Spinal cord (tissue), 10 donors: ENCODE results near the gene GPR55. TPM values are rescaled to one million over a fixed set of nuclear protein-coding genes. Genes with fewer than 3 reads are reported as not detected.

Experiments used
- DNase-seq, 6 donors: peaks; one replicate each; pipeline versions ENCODE4 v3.0.0 to v3.0.0-alpha.2; 2013 to 2015; ENCODE audit warnings: low spot score in 6 of 6, low read depth in 4 of 6
- H3K27ac ChIP-seq: one replicate; pipeline ENCODE4 v1.5.1; 2013; ENCODE audit warnings: low read depth, low read length, control low read depth
- H3K27me3 ChIP-seq: one replicate; pipeline ENCODE4 v1.6.1; 2013; ENCODE audit warnings: low read length; ENCODE audit not compliant: control insufficient read depth, insufficient read depth
- H3K36me3 ChIP-seq: one replicate; pipeline ENCODE4 v1.6.1; 2013; ENCODE audit warnings: low read length; ENCODE audit not compliant: control insufficient read depth, insufficient read depth
- H3K4me1 ChIP-seq: one replicate; pipeline ENCODE4 v1.6.1; 2013; ENCODE audit warnings: low read length; ENCODE audit not compliant: control insufficient read depth, insufficient read depth
- H3K4me3 ChIP-seq: one replicate; pipeline ENCODE4 v1.5.1; 2013; ENCODE audit warnings: low read depth, low read length, control low read depth
- H3K9me3 ChIP-seq: one replicate; pipeline ENCODE4 v1.6.1; 2013; ENCODE audit warnings: low read length; ENCODE audit not compliant: control insufficient read depth, insufficient read depth
- WGBS: methylation state at CpG from one replicate; pipeline ENCODE4 v1.1.5; 2013; ENCODE audit warnings: missing lambda C conversion rate; ENCODE audit not compliant: insufficient coverage; 5-methylcytosine and 5-hydroxymethylcytosine counted together
- polyA plus RNA-seq, 2 donors: library from polyadenylated mRNA; unstranded; fragments of 120-200 nt; gene quantifications; one replicate each; pipeline ENCODE4 v1.2.1, GENCODE V29; 2013; ENCODE audit not compliant: insufficient read length in 2 of 2
- total RNA-seq, 2 donors: library from RNA; depleted of rRNA in 1 of 2; stranded (reverse); fragments of 120-200 nt in 1 of 2; fragments of >200 nt in 1 of 2; gene quantifications; one replicate each; pipeline versions ENCODE4 v1.2.3 to v1.2.4, GENCODE V29; 2013 to 2014
- donor health status: healthy.

The GPR55 gene
- total and polyA plus RNA-seq, 4 donors = 0.08 to 0.12 TPM; not detected in 2

GRCh38 chr2:230875347-230876315, 49.4 kb downstream of the GPR55 start:
- no peaks in the 10 kb centered on the region for H3K9me3 ChIP-seq
- no peaks in the 10 kb centered on the region for H3K27me3 ChIP-seq
- peaks cover 86% of the 10 kb centered on the region for H3K36me3 ChIP-seq
- DNase-seq = no peak
- 94% methylated on average over 29 of the region's 34 CpGs for WGBS
- no peak overlapping the region for H3K27ac ChIP-seq
- H3K4me1 ChIP-seq = peaks cover 33% of the 10 kb centered on the region
- no peak overlapping the region for H3K4me3 ChIP-seq

- DNase-seq = no peak
- no peaks in the 10 kb centered on the region for H3K9me3 ChIP-seq
- 94% methylated on average over 10 of the region's 10 CpGs for WGBS
- no peaks in the 10 kb centered on the region for H3K27me3 ChIP-seq
- peaks cover 41% of the 10 kb centered on the region for H3K4me1 ChIP-seq
- no peak overlapping the region for H3K4me3 ChIP-seq
- peaks cover 92% of the 10 kb centered on the region for H3K36me3 ChIP-seq
- H3K27ac ChIP-seq = no peak overlapping the region
These were observed 50.2 kb downstream of the GPR55 start for GRCh38 chr2:230874876-230875275.

GRCh38 chr2:230874456-230874855, 50.6 kb downstream of the GPR55 start:
- H3K36me3 ChIP-seq = peaks cover 89% of the 10 kb centered on the region
- H3K9me3 ChIP-seq = no peaks in the 10 kb centered on the region
- no peak for DNase-seq
- no peak overlapping the region for H3K27ac ChIP-seq
- H3K4me1 ChIP-seq = peaks cover 45% of the 10 kb centered on the region
- no peak overlapping the region for H3K4me3 ChIP-seq
- H3K27me3 ChIP-seq = no peaks in the 10 kb centered on the region
- WGBS = 88% methylated on average over 11 of the region's 11 CpGs

- Histone ChIP-seq H3K4me3 (no peak overlapping the region), H3K9me3 (no peaks in the 10 kb centered on the region), H3K27ac (no peak overlapping the region), H3K4me1 (peaks cover 51% of the 10 kb centered on the region), H3K36me3 (peaks cover 87% of the 10 kb centered on the region), H3K27me3 (no peaks in the 10 kb centered on the region)
- no peak for DNase-seq
- 86% methylated on average over 9 of the region's 13 CpGs for WGBS
These were observed 51.2 kb downstream of the GPR55 start for GRCh38 chr2:230873661-230874401.

GRCh38 chr2:230872968-230873660, 51.9 kb downstream of the GPR55 start:
- Histone ChIP-seq H3K27ac (no peak overlapping the region), H3K36me3 (peaks cover 86% of the 10 kb centered on the region), H3K4me1 (peaks cover 53% of the 10 kb centered on the region)

GRCh38 chr2:230872151-230872967, 52.7 kb downstream of the GPR55 start:
- H3K36me3 ChIP-seq = peaks cover 79% of the 10 kb centered on the region
- H3K4me1 ChIP-seq = peaks cover 61% of the 10 kb centered on the region
- no peaks in the 10 kb centered on the region for H3K27me3 ChIP-seq
- no peak overlapping the region for H3K4me3 ChIP-seq
- no peaks in the 10 kb centered on the region for H3K9me3 ChIP-seq
- no peak overlapping the region for H3K27ac ChIP-seq
- WGBS = 77% methylated on average over 9 of the region's 14 CpGs
- DNase-seq = no peak

More at GRCh38 chr2:230872968-230873660, 51.9 kb downstream of the GPR55 start:
- H3K9me3 ChIP-seq = no peaks in the 10 kb centered on the region
- no peak for DNase-seq
- 96% methylated on average over 15 of the region's 21 CpGs for WGBS
- H3K27me3 ChIP-seq = no peaks in the 10 kb centered on the region
- H3K4me3 ChIP-seq = no peak overlapping the region

- Histone ChIP-seq H3K36me3 (peaks cover 71% of the 10 kb centered on the region), H3K27me3 (no peaks in the 10 kb centered on the region), H3K27ac (peak overlapping the region; percentile 86), H3K4me1 (peaks cover 69% of the 10 kb centered on the region), H3K9me3 (no peaks in the 10 kb centered on the region), H3K4me3 (no peak overlapping the region)
- DNase-seq = no peak
- 67% methylated on average over 15 of the region's 17 CpGs for whole genome bisulfite sequencing
These were observed 53.5 kb downstream of the GPR55 start for GRCh38 chr2:230871361-230872150.

- no peaks in the 10 kb centered on the region for H3K27me3 ChIP-seq
- H3K4me1 ChIP-seq = peaks cover 77% of the 10 kb centered on the region
- 29% methylated on average over 13 of the region's 18 CpGs for WGBS
- DNase-seq = peak in 2 of 6 donors; percentile 41 to 61
- H3K36me3 ChIP-seq = peaks cover 63% of the 10 kb centered on the region
- peak overlapping the region; percentile 86 for H3K27ac ChIP-seq
- no peak overlapping the region for H3K4me3 ChIP-seq
- no peaks in the 10 kb centered on the region for H3K9me3 ChIP-seq
These were observed 54.3 kb downstream of the GPR55 start for GRCh38 chr2:230870544-230871360.
